ENCODE results near the gene SELENOV.
A peak's percentile ranks its signal among the peaks of the same experiment; 100 is the strongest.

The SELENOV gene

GRCh38 chr19:39520541-39521484, 5.9 kb downstream of the SELENOV start:
- H3K36me3 ChIP-seq (ENCODE audit: insufficient read depth, low read length): peaks cover 15% of the 10 kb centered on the region
- no peak overlapping the region for H3K9ac ChIP-seq (ENCODE audit: low read depth, low read length)
- H3K4me1 ChIP-seq (ENCODE audit: insufficient read depth, low read length): peaks cover 3% of the 10 kb centered on the region
- no peak overlapping the region for H3K4me3 ChIP-seq (ENCODE audit: low read length)
- no peak overlapping the region for H3K27ac ChIP-seq (ENCODE audit: low read depth, low read length)
- H3K27me3 ChIP-seq (ENCODE audit: insufficient read depth, low read length): peaks cover 5% of the 10 kb centered on the region
- no peaks in the 10 kb centered on the region for H3K9me3 ChIP-seq (ENCODE audit: insufficient read depth, low read depth, low read length)
- 88% methylated on average over 6 of the region's 8 CpGs for WGBS

DNA sequence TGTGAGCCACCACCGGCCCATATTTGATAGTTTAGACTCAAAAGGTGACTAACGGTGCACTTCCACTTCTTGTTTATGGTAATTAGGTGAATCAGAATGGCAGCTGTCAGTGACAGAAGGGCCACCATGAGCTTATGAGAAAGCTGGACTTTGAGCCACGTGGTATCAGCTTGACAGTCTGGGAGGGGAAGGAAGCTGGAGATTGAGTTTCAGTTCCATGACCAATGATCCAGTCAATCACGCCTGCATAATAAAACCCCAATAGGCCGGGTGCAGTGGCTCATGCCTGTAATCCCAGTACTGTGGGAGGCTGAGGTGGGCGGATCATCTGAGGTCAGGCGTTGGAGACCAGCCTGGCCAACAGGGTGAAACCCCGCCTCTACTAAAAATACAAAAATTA, 9.6 kb downstream of the SELENOV start:
- Histone ChIP-seq H3K27me3 (ENCODE audit: insufficient read depth, low read length) (no peaks in the 10 kb centered on the region), H3K36me3 (ENCODE audit: insufficient read depth, low read length) (peaks cover 15% of the 10 kb centered on the region), H3K27ac (ENCODE audit: low read depth, low read length) (no peak overlapping the region), H3K9me3 (ENCODE audit: insufficient read depth, low read depth, low read length) (no peaks in the 10 kb centered on the region), H3K4me1 (ENCODE audit: insufficient read depth, low read length) (no peaks in the 10 kb centered on the region), H3K9ac (ENCODE audit: low read depth, low read length) (no peak overlapping the region), H3K4me3 (ENCODE audit: low read length) (no peak overlapping the region)
- WGBS: 92% methylated on average over 8 of the region's 8 CpGs

- Histone ChIP-seq H3K36me3 (ENCODE audit: insufficient read depth, low read length) (peaks cover 14% of the 10 kb centered on the region), H3K9me3 (ENCODE audit: insufficient read depth, low read depth, low read length) (no peaks in the 10 kb centered on the region), H3K27me3 (ENCODE audit: insufficient read depth, low read length) (no peaks in the 10 kb centered on the region), H3K4me1 (ENCODE audit: insufficient read depth, low read length) (no peaks in the 10 kb centered on the region), H3K9ac (ENCODE audit: low read depth, low read length) (no peak overlapping the region), H3K4me3 (ENCODE audit: low read length) (no peak overlapping the region), H3K27ac (ENCODE audit: low read depth, low read length) (no peak overlapping the region)
- WGBS: 90% methylated on average over 3 of the region's 3 CpGs
These were observed 10.3 kb downstream of the SELENOV start for GRCh38 chr19:39525205-39525604.

- H3K4me3 ChIP-seq (ENCODE audit: low read length): peak overlapping the region; percentile 93
- H3K9ac ChIP-seq (ENCODE audit: low read depth, low read length): peak overlapping the region; percentile 80; the same call in 1 of the 2 replicates
- H3K36me3 ChIP-seq (ENCODE audit: insufficient read depth, low read length): no peaks in the 10 kb centered on the region
- no peaks in the 10 kb centered on the region for H3K9me3 ChIP-seq (ENCODE audit: insufficient read depth, low read depth, low read length)
- no peak overlapping the region for H3K27ac ChIP-seq (ENCODE audit: low read depth, low read length)
- no peaks in the 10 kb centered on the region; the same call in 1 of the 2 replicates for H3K27me3 ChIP-seq (ENCODE audit: insufficient read depth, low read length)
- H3K4me1 ChIP-seq (ENCODE audit: insufficient read depth, low read length): peaks cover 5% of the 10 kb centered on the region; the same call in 1 of the 2 replicates
- WGBS: 45% methylated on average over 14 of the region's 14 CpGs
These were observed 16.9 kb downstream of the SELENOV start for GRCh38 chr19:39531834-39532232.

DNA sequence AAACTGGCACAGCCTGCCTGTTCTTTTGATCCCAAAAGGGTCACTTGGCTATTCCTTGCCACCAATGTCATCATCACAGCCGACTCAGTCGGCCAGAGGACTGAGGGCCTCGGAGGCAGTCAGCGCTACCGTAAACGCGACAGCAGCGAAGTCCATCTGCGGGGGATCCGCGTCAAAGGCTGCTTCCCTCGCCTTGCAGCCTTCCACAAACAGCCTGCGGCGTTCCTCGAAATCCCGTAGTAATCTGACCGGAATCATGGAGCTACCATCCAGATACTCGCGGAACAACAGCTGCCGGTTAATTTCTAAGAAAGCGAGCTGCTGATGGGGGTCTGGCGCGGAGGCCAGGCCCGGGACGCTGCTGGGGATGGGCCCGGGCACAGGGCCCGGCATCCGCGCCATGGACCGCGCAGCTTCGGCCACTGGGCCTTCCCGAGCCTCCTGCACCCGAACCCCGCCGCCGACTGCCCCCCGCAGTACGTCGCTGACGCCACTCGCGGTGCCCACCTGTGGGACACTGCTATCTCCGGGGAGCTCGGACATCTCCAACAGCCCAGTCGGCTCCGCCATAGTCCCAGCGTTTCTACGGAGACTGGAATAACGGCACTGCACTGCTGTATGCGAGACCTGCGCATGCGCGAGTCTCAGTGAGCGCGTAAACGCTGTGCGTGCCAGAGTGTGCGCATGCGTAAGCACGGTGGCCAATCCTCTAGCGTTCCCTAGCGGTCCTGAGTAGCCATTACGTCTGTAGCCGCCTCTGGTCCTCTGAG, 17.5 kb downstream of the SELENOV start, which contains the start of gene EID2B:
Gene EID2B (minus strand): TSS at position 620 of the 770 bp plus-strand sequence. CDS start 50 bp downstream, at position 570.
- Histone ChIP-seq H3K27me3 (ENCODE audit: insufficient read depth, low read length) (no peaks in the 10 kb centered on the region; the same call in 1 of the 2 replicates), H3K4me3 (ENCODE audit: low read length) (peak within 1 kb of the TSS; percentile 93), H3K4me1 (ENCODE audit: insufficient read depth, low read length) (peaks cover 5% of the 10 kb centered on the region; the same call in 1 of the 2 replicates), H3K9ac (ENCODE audit: low read depth, low read length) (peak within 1 kb of the TSS; percentile 80), H3K27ac (ENCODE audit: low read depth, low read length) (no peak within 1 kb of the TSS), H3K9me3 (ENCODE audit: insufficient read depth, low read depth, low read length) (no peaks in the 10 kb centered on the region), H3K36me3 (ENCODE audit: insufficient read depth, low read length) (no peaks in the 10 kb centered on the region)
- WGBS: under 1% methylated on average over 65 of the region's 65 CpGs

DNA sequence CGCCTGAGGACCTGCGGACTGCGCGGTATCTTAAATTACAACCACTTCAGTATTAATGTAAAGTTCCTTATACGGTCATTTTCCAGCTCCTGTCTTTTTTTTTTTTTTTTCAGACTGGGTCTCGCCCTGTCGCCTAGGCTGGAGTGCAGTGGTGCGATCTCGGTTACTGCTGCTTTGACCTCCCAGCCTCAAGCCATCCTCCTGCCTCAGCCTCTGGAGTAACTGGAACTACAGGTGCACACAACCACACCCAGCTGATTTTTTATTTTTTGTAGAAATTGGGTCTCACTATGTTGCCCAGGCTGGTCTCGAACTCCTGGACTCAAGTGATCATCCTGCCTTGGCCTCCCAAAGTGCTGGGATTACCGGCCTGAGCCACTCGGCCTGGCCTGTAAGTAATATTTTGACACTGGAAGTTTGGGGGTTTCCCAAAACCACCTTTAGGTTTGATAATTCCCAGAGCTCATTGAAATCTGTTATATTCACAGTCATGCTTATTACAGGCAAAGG, 18.1 kb downstream of the SELENOV start:
- 33% methylated on average over 12 of the region's 12 CpGs for WGBS
- H3K4me3 ChIP-seq (ENCODE audit: low read length): 0 out of 2 replicates have a peak overlapping the region, but pooled peaks have one; percentile 93

DNA sequence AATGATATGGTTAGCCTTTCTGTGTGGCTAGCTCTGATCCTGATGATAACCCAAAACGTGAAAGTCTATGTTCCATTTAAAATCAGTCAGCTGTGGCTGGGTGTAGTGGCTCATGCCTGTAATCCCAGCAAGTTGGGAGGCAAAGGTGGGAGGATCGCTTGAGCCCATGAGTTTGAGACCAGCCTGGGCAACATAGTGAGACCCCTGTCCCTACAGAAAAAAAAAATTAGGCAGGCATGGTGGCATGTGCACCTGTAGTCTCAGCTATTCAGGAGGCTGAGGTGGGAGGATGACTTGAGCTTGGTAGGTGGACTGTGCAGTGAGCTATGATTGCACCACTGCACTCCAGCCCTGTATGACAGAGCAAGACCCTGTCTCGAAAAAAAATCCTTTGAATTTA, 18.9 kb downstream of the SELENOV start:
- Histone ChIP-seq H3K36me3 (ENCODE audit: insufficient read depth, low read length) (no peaks in the 10 kb centered on the region; the same call in 1 of the 2 replicates), H3K9ac (ENCODE audit: low read depth, low read length) (no peak overlapping the region), H3K4me1 (ENCODE audit: insufficient read depth, low read length) (peaks cover 9% of the 10 kb centered on the region; the same call in 1 of the 2 replicates), H3K27ac (ENCODE audit: low read depth, low read length) (no peak overlapping the region), H3K27me3 (ENCODE audit: insufficient read depth, low read length) (no peaks in the 10 kb centered on the region; the same call in 1 of the 2 replicates), H3K4me3 (ENCODE audit: low read length) (no peak overlapping the region), H3K9me3 (ENCODE audit: insufficient read depth, low read depth, low read length) (no peaks in the 10 kb centered on the region)
- WGBS: 86% methylated on average over 3 of the region's 3 CpGs

More for the DNA sequence above, 18.1 kb downstream of the SELENOV start:
- Histone ChIP-seq H3K9me3 (ENCODE audit: insufficient read depth, low read depth, low read length) (no peaks in the 10 kb centered on the region), H3K27ac (ENCODE audit: low read depth, low read length) (no peak overlapping the region), H3K27me3 (ENCODE audit: insufficient read depth, low read length) (no peaks in the 10 kb centered on the region; the same call in 1 of the 2 replicates), H3K9ac (ENCODE audit: low read depth, low read length) (no peak overlapping the region), H3K4me1 (ENCODE audit: insufficient read depth, low read length) (peaks cover 5% of the 10 kb centered on the region; the same call in 1 of the 2 replicates), H3K36me3 (ENCODE audit: insufficient read depth, low read length) (no peaks in the 10 kb centered on the region; the same call in 1 of the 2 replicates)

GRCh38 chr19:39539165-39539517, 24.2 kb downstream of the SELENOV start:
- no peaks in the 10 kb centered on the region; the same call in 1 of the 2 replicates for H3K27me3 ChIP-seq (ENCODE audit: insufficient read depth, low read length)
- WGBS: 7% methylated on average over 10 of the region's 10 CpGs
- H3K4me3 ChIP-seq (ENCODE audit: low read length): peak overlapping the region; percentile 92
- no peaks in the 10 kb centered on the region; the same call in 1 of the 2 replicates for H3K36me3 ChIP-seq (ENCODE audit: insufficient read depth, low read length)
- H3K9ac ChIP-seq (ENCODE audit: low read depth, low read length): peak overlapping the region; percentile 88
- H3K9me3 ChIP-seq (ENCODE audit: insufficient read depth, low read depth, low read length): no peaks in the 10 kb centered on the region
- H3K4me1 ChIP-seq (ENCODE audit: insufficient read depth, low read length): peaks cover 17% of the 10 kb centered on the region; the same call in 1 of the 2 replicates
- H3K27ac ChIP-seq (ENCODE audit: low read depth, low read length): peak overlapping the region; percentile 21; the same call in 1 of the 2 replicates

- H3K36me3 ChIP-seq (ENCODE audit: insufficient read depth, low read length): no peaks in the 10 kb centered on the region; the same call in 1 of the 2 replicates
- H3K27ac ChIP-seq (ENCODE audit: low read depth, low read length): peak within 1 kb of the TSS; percentile 79; the same call in 1 of the 2 replicates
- peak within 1 kb of the TSS; percentile 88 for H3K9ac ChIP-seq (ENCODE audit: low read depth, low read length)
- H3K9me3 ChIP-seq (ENCODE audit: insufficient read depth, low read depth, low read length): no peaks in the 10 kb centered on the region
- no peaks in the 10 kb centered on the region for H3K27me3 ChIP-seq (ENCODE audit: insufficient read depth, low read length)
- WGBS: under 1% methylated on average over 84 of the region's 84 CpGs
- H3K4me3 ChIP-seq (ENCODE audit: low read length): peak within 1 kb of the TSS; percentile 92
- peaks cover 17% of the 10 kb centered on the region; the same call in 1 of the 2 replicates for H3K4me1 ChIP-seq (ENCODE audit: insufficient read depth, low read length)
These were observed 24.8 kb downstream of the SELENOV start, which contains the start of gene EID2 for GRCh38 chr19:39539518-39540332. Gene EID2 (minus strand): TSS chr19:39540161. CDS start chr19:39540079, 82 bp downstream.

DNA sequence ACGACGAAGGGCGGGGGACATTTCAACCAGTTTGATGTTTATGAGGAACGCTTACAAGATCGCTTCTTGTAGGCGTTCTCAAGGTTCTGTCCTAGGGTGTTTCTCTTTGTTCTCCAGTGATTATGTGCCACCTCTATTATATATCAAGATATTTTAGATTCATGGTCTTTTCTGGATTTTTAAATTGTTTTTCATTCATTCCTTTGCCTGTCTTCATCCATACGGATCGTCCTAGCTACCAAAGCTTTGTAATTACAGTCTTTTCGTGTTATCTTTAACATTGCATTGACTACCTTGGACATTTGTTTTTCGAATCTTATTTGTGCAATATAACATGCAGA, 25.4 kb downstream of the SELENOV start:
- H3K4me1 ChIP-seq (ENCODE audit: insufficient read depth, low read length): peaks cover 17% of the 10 kb centered on the region; the same call in 1 of the 2 replicates
- no peaks in the 10 kb centered on the region; the same call in 1 of the 2 replicates for H3K36me3 ChIP-seq (ENCODE audit: insufficient read depth, low read length)
- H3K27me3 ChIP-seq (ENCODE audit: insufficient read depth, low read length): no peaks in the 10 kb centered on the region
- peak overlapping the region; percentile 92 for H3K4me3 ChIP-seq (ENCODE audit: low read length)
- H3K9ac ChIP-seq (ENCODE audit: low read depth, low read length): peak overlapping the region; percentile 88; the same call in 1 of the 2 replicates
- 31% methylated on average over 9 of the region's 10 CpGs for WGBS
- no peak overlapping the region for H3K27ac ChIP-seq (ENCODE audit: low read depth, low read length)
- H3K9me3 ChIP-seq (ENCODE audit: insufficient read depth, low read depth, low read length): no peaks in the 10 kb centered on the region
